ENCODE measurements around the gene BCAS1. TPM values are rescaled to one million over a fixed set of nuclear protein-coding genes. Genes with fewer than 3 reads are reported as not detected.

BCAS1 gene
- total RNA-seq, 1 experiment from 2014 or later, result 1.2 TPM

DNA sequence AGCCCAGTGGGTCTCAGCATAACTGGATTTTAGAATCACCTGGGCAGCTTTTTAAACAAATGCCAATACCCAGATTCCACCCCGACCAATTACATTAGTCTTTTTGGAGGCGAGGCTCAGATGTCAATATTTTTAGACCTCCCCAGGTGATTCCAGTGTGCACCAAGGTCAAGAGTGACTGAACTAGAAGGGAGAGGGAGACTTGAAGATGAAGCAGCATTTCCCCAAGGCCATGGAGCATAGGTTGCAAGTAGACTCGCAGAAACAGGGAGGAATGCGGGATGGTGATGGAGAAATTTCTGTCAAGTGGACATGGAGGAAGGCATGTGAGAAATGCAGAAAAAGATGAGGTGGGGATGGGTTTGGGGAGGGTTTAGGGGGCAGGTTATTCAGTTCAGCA lies 64.9 kb downstream of the BCAS1 start:
- H3K27me3 Mint-ChIP-seq (ENCODE audit: insufficient read depth, unreplicated experiment), result peaks cover 14% of the 10 kb centered on the region
- no peaks in the 10 kb centered on the region for H3K4me1 Mint-ChIP-seq (ENCODE audit: low read depth, unreplicated experiment)
- H3K27ac Mint-ChIP-seq (ENCODE audit: unreplicated experiment), result no peak overlapping the region
- no peak for DNase-seq
- no peaks in the 10 kb centered on the region for H3K36me3 Mint-ChIP-seq (ENCODE audit: insufficient read depth, unreplicated experiment)
- Histone ChIP-seq H3K4me3 (ENCODE audit: low read depth, low read length) (no peak overlapping the region), H3K9me3 (peaks cover 13% of the 10 kb centered on the region), H3K36me3 (ENCODE audit: control insufficient read depth, insufficient read depth, low read length) (no peaks in the 10 kb centered on the region), H3K27me3 (replicated peaks; ENCODE audit: control insufficient read depth, insufficient read depth, low read length) (peaks cover 1% of the 10 kb centered on the region), H3K4me1 (no peaks in the 10 kb centered on the region)
- H3K9me3 Mint-ChIP-seq (ENCODE audit: unreplicated experiment), result peaks cover 31% of the 10 kb centered on the region
- TF ChIP-seq, protein P1, sequence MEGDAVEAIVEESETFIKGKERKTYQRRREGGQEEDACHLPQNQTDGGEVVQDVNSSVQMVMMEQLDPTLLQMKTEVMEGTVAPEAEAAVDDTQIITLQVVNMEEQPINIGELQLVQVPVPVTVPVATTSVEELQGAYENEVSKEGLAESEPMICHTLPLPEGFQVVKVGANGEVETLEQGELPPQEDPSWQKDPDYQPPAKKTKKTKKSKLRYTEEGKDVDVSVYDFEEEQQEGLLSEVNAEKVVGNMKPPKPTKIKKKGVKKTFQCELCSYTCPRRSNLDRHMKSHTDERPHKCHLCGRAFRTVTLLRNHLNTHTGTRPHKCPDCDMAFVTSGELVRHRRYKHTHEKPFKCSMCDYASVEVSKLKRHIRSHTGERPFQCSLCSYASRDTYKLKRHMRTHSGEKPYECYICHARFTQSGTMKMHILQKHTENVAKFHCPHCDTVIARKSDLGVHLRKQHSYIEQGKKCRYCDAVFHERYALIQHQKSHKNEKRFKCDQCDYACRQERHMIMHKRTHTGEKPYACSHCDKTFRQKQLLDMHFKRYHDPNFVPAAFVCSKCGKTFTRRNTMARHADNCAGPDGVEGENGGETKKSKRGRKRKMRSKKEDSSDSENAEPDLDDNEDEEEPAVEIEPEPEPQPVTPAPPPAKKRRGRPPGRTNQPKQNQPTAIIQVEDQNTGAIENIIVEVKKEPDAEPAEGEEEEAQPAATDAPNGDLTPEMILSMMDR (IDR thresholded peaks at IDR 0.05; ENCODE audit: insufficient read depth in 1 of 2, low read depth in 1 of 2, low read length in 1 of 2, severe bottlenecking in 1 of 2, unreplicated experiment in 1 of 2), result no peak
- intact Hi-C loops (cut with micrococcal nuclease; ENCODE audit: unreplicated experiment), result no loop called here
- POLR2A ChIA-PET, result no interaction called here
- no peak overlapping the region for H3K4me3 Mint-ChIP-seq (ENCODE audit: unreplicated experiment)
- CTCF ChIA-PET, result no interaction called here
- no TSS peak for BruUV-seq (replicated peaks)

DNA sequence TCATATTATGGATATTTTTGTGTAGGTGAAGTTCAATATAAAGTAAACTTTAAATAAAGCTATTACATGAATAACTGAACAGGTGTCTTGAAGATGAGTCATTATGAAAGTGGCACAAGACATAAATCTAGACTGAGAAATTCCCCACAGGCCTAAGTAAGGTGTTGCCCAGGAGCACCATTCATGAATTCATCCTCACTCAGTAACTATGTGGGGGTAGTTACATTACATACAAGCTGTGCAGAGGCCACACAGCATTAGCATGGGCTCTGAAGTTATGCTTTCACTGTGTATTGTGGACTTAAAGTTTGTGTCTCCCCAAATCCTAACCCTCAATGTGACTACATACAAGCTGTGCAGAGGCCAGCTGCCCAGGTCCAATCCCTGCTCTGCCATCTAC lies 65.9 kb downstream of the BCAS1 start:
- intact Hi-C loops (cut with micrococcal nuclease; ENCODE audit: unreplicated experiment), result no loop called here
- POLR2A ChIA-PET, result no interaction called here
- no peak overlapping the region for H3K4me3 Mint-ChIP-seq (ENCODE audit: unreplicated experiment)

DNA sequence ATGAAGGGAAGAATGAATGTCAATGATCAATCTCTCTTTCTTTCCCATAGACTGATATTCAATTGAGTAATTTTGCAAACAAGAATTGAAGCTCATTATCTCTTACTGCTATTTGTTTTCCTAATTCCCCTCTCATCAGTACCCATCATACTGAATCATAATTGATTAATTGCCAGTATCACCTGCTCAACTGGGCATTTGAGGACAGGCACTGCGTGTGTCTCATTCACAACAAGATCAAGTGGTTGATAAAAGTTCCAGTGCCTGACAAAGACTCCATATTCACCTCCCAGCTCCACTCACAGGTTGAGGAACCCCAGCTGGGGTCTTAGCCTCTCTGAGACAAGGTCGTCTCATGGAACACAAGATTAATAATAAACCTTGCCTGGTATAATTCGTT lies 67.7 kb downstream of the BCAS1 start:
- Histone ChIP-seq H3K4me3 (ENCODE audit: low read depth, low read length) (no peak overlapping the region), H3K9me3 (peaks cover 20% of the 10 kb centered on the region), H3K36me3 (ENCODE audit: control insufficient read depth, insufficient read depth, low read length) (no peaks in the 10 kb centered on the region), H3K4me1 (no peaks in the 10 kb centered on the region), H3K27me3 (replicated peaks; ENCODE audit: control insufficient read depth, insufficient read depth, low read length) (peaks cover 1% of the 10 kb centered on the region)
- Mint-ChIP-seq H3K27me3 (ENCODE audit: insufficient read depth, unreplicated experiment) (peaks cover 6% of the 10 kb centered on the region), H3K36me3 (ENCODE audit: insufficient read depth, unreplicated experiment) (no peaks in the 10 kb centered on the region), H3K27ac (ENCODE audit: unreplicated experiment) (no peak overlapping the region), H3K4me3 (ENCODE audit: unreplicated experiment) (no peak overlapping the region), H3K4me1 (ENCODE audit: low read depth, unreplicated experiment) (no peaks in the 10 kb centered on the region), H3K9me3 (ENCODE audit: unreplicated experiment) (peaks cover 40% of the 10 kb centered on the region)
- no TSS peak for BruUV-seq (replicated peaks)
- no peak for DNase-seq
- POLR2A ChIA-PET, result no interaction called here
- TF ChIP-seq, protein P1 (IDR thresholded peaks at IDR 0.05; ENCODE audit: insufficient read depth in 1 of 2, low read depth in 1 of 2, low read length in 1 of 2, severe bottlenecking in 1 of 2, unreplicated experiment in 1 of 2), result no peak
- CTCF ChIA-PET, result interaction anchor here (0.5 kb wide), 1 partner anchor 42 kb away, joined by 6 read pairs; no protein-coding TSS in a partner anchor
- intact Hi-C loops (cut with micrococcal nuclease; ENCODE audit: unreplicated experiment), result no loop called here

More for the DNA sequence above, 65.9 kb downstream of the BCAS1 start:
- peaks cover 9% of the 10 kb centered on the region for H3K27me3 Mint-ChIP-seq (ENCODE audit: insufficient read depth, unreplicated experiment)
- Histone ChIP-seq H3K36me3 (ENCODE audit: control insufficient read depth, insufficient read depth, low read length) (no peaks in the 10 kb centered on the region), H3K9me3 (peaks cover 15% of the 10 kb centered on the region), H3K4me3 (ENCODE audit: low read depth, low read length) (no peak overlapping the region), H3K4me1 (no peaks in the 10 kb centered on the region), H3K27me3 (replicated peaks; ENCODE audit: control insufficient read depth, insufficient read depth, low read length) (peaks cover 1% of the 10 kb centered on the region)
- H3K9me3 Mint-ChIP-seq (ENCODE audit: unreplicated experiment), result peaks cover 40% of the 10 kb centered on the region
- no peaks in the 10 kb centered on the region for H3K36me3 Mint-ChIP-seq (ENCODE audit: insufficient read depth, unreplicated experiment)
- no peak overlapping the region for H3K27ac Mint-ChIP-seq (ENCODE audit: unreplicated experiment)
- CTCF ChIA-PET, result no interaction called here
- BruUV-seq (replicated peaks), result no TSS peak
- DNase-seq, result no peak
- TF ChIP-seq, protein P1 (IDR thresholded peaks at IDR 0.05; ENCODE audit: insufficient read depth in 1 of 2, low read depth in 1 of 2, low read length in 1 of 2, severe bottlenecking in 1 of 2, unreplicated experiment in 1 of 2), result no peak
- H3K4me1 Mint-ChIP-seq (ENCODE audit: low read depth, unreplicated experiment), result no peaks in the 10 kb centered on the region
